Activated CD4-positive, alpha-beta T cell treated with anti-CD3 and anti-CD28 coated beads, Interleukin-2, amount 50 U/mL, for 16 hours (primary cell): ENCODE data around the gene SATB2.
A peak's percentile ranks its signal among the peaks of the same experiment; 100 is the strongest.

Experiments used
- DNase-seq: peaks from one replicate; pipeline ENCODE4 v3.0.0-alpha.2; 2020

SATB2 gene

GRCh38 chr2:199465988-199466691 is 8.4 kb upstream of the SATB2 start:
- DNase-seq = no peak

- DNase-seq = no peak
These were observed 7.7 kb upstream of the SATB2 start for GRCh38 chr2:199465390-199465789.

GRCh38 chr2:199464606-199465352 is 7.0 kb upstream of the SATB2 start:
- no peak for DNase-seq

- DNase-seq = no peak
These were observed 6.2 kb upstream of the SATB2 start for GRCh38 chr2:199463708-199464605.

GRCh38 chr2:199462956-199463692 is 5.4 kb upstream of the SATB2 start:
- DNase-seq = peak; percentile 63

- no peak for DNase-seq
These were observed 4.7 kb upstream of the SATB2 start for GRCh38 chr2:199462347-199462955.

- no peak for DNase-seq
These were observed 4.1 kb upstream of the SATB2 start for GRCh38 chr2:199461711-199462346.

- DNase-seq = no peak
These were observed 3.3 kb upstream of the SATB2 start for GRCh38 chr2:199460846-199461710.

GRCh38 chr2:199460101-199460671 is 2.4 kb upstream of the SATB2 start:
- DNase-seq = no peak

GRCh38 chr2:199459286-199460100 is 1.8 kb upstream of the SATB2 start:
- peak; percentile 67 for DNase-seq

GRCh38 chr2:199458806-199459285 is 1.1 kb upstream of the SATB2 start:
- no peak for DNase-seq

GRCh38 chr2:199458009-199458805 is 468 bp upstream of the SATB2 start:
- DNase-seq = peak; percentile 21

- DNase-seq = no peak
These were observed 1.2 kb downstream of the SATB2 start for GRCh38 chr2:199456383-199457146.

- no peak for DNase-seq
These were observed 2.0 kb downstream of the SATB2 start for GRCh38 chr2:199455545-199456382.

GRCh38 chr2:199455210-199455544 is 2.6 kb downstream of the SATB2 start:
- no peak for DNase-seq

GRCh38 chr2:199452991-199453379 is 4.8 kb downstream of the SATB2 start:
- DNase-seq = no peak
